HL-60/S4 treated with retinoic acid at 250 ng/mL for 4 days and 3 days (cell line): Measurements from ENCODE around the gene HSPD1.

Experiments
- in situ Hi-C: fragments of 300-500 bp; cut with MboI; formaldehyde crosslinking; loops from 2 replicates; pipeline ENCODE4 v1.7.0; 2022; ENCODE audit warnings: low sequenced_read_pairs

HSPD1 gene

DNA sequence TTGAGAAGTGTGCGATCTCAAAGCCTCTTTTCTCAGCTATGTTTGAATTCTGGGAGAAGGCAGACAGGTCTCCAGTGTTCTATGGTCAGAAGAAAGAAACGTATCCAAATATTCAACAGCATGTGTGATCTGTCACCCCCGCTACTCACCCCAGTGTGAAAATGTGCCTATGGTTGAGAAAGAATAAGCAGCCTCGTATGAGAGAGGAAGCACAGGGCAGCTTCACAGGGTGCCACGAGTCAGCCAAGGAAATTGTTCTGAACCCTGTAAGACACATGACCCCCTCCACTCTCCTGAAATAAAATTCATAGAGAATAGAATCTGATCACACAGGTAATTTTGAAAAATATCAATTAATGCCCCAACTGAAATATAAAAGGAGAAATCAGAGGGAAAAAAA lies 56.8 kb downstream of the HSPD1 start:
- in situ Hi-C loops, result no loop called here

DNA sequence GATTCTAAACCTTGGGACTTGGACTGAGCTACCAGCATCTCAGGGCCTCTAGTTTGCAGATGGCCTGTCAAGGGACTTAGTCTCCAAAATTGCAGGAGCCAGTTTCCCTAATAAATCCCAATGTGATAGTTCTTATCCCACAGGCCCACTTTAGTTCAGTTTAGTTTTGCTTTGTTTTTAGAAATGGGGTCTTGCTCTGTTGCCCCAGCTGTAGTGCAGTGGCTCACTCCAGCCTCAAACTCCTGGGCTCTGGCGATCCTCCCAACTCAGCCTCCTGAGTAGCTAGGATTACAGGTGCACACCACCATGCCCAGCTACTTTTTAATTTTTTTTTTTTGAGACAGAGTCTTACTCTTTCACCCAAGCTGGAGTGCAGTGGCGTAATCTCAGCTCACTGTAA lies 62.3 kb downstream of the HSPD1 start:
- in situ Hi-C loops, result no loop called here
